Body of pancreas (tissue), 4 donors: ENCODE data around the gene TIAM1.

Source experiments
- CTCF ChIP-seq, 7 experiments: fragments of 450-650 bp in 4 of 7; fragments of 200-600 bp in 3 of 7; sonication (generic) in 3 of 7; IDR thresholded peaks; one replicate each; pipeline ENCODE4 v1.5.1; 2016 to 2019; ENCODE audit warnings: antibody characterized with exemption in 7 of 7
- POLR2A ChIP-seq, 3 donors: fragments of 450-650 bp; IDR thresholded peaks; one replicate each; pipeline ENCODE4 v1.6.1; 2016; ENCODE audit warnings: antibody characterized with exemption in 3 of 3, mild to moderate bottlenecking in 2 of 3

GRCh38 chr21:31137960-31138359 lies 206.1 kb downstream of the TIAM1 start:
- TF ChIP-seq CTCF (IDR thresholded peaks at IDR 0.05) (no peak), POLR2A (IDR thresholded peaks at IDR 0.05) (no peak)
